NCI-H146 (cell line): Measurements from ENCODE around the gene NFE2L1.
"Not testable (repeated sequence)": the region's sequence is repeated elsewhere in the genome, so short reads cannot be mapped to it uniquely, and the experiment has no call there.

Source experiments
- DNase-seq: peaks from one replicate; lab custom pipeline; 2025; lab: John Stamatoyannopoulos, UW

NFE2L1 gene

DNA sequence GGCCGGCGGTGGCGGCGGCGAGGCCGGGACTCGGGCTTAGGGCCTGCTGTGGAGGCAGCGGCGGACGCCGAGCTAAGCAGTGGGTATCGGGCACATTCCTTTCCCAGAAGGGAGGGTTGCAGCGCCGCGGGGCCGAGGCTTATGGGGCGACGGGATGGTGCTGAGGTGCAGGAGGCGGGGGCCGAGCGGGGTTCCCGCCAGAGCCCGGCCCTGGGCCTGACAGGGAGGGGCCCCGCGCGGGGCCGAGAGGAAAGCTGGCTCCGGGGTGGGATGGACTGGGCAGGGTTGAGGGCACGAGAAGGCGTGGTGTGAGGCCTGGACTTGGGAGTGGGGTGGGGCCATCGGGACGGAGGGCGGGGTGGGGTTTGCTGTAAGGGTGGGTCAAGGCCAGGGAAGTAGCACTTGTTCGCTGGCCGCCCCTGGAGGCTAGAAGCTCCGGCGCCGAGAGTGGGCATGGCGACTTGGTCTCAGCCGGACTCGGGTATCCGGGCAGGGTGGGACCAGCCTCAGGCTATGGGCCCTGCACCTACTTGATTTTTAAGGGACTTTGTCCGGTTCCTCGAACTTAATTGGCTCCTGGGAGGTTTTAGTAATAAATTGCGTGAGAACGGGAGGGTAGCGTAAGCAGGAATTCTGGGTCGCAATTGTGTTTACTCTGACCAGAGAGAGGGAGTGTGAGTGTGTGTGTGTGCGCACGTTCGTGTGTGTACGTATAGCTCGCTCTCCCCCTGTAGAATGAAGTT is 396 bp downstream of the NFE2L1 start:
- peak; percentile 94 for DNase-seq

DNA sequence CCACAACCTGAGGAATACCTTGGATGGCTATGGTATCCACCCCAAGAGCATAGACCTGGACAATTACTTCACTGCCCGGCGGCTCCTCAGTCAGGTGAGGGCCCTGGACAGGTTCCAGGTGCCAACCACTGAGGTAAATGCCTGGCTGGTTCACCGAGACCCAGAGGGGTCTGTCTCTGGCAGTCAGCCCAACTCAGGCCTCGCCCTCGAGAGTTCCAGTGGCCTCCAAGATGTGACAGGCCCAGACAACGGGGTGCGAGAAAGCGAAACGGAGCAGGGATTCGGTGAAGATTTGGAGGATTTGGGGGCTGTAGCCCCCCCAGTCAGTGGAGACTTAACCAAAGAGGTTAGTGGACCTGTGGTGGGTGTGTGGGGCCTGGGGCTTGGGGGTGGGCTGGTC is 3.1 kb downstream of the NFE2L1 start:
- no peak for DNase-seq

- no peak for DNase-seq
These were observed 3.7 kb downstream of the NFE2L1 start for GRCh38 chr17:48051706-48052486.

DNA sequence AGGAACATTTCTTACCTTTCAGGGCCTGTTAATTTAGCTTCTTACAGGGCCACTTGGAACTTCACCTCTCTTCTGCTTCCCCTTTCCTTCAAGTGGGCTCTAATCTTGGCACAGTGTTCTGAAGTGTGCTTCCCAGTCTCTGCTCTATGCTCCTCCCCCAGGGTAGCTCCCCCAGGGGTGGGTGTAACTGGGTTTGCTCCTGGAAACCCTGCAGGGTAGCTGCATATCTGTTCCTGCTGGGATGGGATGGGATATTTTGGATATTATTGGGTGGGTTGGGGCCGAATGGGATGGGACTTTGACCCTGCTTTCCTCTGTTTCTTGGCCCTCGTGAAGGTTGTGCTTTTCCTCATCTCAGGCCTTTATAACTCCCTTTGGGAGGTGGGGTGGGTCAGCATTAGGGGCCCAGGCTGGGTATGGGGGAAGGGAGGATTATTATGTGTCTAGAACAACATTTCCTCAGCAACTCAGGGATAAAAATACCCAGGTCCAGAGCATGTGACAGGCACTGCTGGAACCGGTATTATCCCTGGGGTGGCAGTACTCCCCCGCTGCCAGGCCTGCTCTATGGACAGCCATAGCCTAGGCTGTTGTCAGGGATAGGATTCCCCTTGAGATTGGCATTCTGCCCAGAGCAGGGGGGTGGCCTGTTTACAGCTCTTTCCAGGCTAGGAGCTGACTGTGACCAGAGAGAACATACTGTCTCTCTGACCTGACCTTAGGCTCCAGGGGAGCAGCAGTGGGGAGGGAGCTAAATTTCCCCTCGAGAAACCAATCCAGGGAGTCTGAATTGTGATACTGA is 5.0 kb downstream of the NFE2L1 start:
- peak; percentile 40 for DNase-seq

- no peak for DNase-seq
These were observed 5.6 kb downstream of the NFE2L1 start for GRCh38 chr17:48053758-48054237.

DNA sequence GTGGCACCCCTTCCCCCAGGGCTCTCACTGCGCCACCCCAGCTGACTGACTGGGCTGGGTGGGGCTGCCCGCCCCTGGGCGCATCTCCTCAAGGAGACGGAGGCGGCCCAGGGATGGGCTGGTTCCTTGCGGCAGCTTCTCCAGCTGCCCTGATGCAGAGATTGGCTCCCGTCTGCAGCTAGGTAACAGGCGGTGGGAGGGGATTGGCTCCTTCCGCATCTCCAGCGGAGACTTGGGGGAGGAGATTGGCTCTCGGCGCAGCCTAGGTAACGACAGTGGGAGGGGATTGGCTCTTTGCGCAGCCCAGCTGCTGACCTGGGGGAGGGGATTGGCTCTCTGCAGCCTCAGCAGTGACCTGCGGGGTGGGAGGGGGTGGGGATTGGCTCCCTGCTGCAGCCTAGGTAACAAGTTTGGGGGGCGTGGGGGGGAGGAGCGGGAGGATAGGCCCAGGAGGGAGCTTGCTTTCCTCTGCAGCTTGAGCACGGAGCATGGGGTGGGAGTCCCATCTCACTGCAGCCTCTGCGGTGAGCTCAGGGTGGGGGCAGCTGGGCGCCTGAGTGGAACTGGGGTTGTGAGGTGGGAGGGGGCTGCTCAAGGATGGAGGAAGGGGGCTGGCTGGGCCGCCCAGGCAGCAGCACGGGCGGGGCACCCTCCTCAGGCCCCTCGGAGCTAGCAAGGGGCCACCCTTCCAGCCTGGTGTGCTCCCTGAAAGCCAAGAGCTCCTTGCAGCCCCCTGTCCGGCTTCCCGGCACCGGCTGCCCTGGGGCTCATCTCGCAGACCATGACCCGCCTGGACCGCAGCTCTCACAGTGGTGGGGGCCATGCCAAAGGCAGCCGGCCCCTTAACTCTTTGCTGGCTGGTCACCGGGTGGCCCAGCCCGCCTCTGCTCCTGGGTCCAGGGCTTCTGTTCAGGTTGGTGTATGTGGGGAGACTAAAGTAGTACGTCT is 6.4 kb downstream of the NFE2L1 start:
- DNase-seq: no peak

- DNase-seq: no peak
These were observed 7.5 kb downstream of the NFE2L1 start for GRCh38 chr17:48055531-48056245.

- no peak for DNase-seq
These were observed 8.1 kb downstream of the NFE2L1 start for GRCh38 chr17:48056246-48056745.

GRCh38 chr17:48056879-48057278 is 8.7 kb downstream of the NFE2L1 start:
- no peak for DNase-seq

DNA sequence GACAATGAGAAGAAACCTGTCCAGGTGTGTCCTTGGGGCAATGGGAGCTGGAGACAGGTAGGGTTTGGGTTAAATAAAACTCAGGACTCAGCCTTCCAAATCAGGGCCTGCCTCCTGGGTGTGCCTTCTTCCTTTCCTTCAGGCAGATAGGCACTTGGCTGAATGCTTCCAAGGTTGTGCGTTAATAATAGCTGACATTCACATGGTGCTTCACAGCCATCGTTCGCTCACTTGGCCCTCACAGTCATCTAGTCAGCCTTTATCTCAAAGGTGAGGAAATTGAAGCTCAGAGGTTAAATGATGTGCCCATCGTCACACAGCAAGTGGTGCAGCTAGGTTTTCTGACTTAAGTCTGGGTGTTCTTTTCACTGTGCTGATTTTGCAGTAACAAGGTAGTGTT is 9.5 kb downstream of the NFE2L1 start:
- no peak for DNase-seq

DNA sequence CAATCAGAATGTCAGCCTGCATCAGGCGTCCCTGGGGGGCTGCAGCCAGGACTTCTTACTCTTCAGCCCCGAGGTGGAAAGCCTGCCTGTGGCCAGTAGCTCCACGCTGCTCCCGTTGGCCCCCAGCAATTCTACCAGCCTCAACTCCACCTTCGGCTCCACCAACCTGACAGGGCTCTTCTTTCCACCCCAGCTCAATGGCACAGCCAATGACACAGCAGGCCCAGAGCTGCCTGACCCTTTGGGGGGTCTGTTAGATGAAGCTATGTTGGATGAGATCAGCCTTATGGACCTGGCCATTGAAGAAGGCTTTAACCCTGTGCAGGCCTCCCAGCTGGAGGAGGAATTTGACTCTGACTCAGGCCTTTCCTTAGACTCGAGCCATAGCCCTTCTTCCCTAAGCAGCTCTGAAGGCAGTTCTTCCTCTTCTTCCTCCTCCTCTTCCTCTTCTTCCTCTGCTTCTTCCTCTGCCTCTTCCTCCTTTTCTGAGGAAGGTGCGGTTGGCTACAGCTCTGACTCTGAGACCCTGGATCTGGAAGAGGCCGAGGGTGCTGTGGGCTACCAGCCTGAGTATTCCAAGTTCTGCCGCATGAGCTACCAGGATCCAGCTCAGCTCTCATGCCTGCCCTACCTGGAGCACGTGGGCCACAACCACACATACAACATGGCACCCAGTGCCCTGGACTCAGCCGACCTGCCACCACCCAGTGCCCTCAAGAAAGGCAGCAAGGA is 10.4 kb downstream of the NFE2L1 start:
- no peak for DNase-seq

GRCh38 chr17:48059125-48059668 is 11.0 kb downstream of the NFE2L1 start:
- no peak for DNase-seq

DNA sequence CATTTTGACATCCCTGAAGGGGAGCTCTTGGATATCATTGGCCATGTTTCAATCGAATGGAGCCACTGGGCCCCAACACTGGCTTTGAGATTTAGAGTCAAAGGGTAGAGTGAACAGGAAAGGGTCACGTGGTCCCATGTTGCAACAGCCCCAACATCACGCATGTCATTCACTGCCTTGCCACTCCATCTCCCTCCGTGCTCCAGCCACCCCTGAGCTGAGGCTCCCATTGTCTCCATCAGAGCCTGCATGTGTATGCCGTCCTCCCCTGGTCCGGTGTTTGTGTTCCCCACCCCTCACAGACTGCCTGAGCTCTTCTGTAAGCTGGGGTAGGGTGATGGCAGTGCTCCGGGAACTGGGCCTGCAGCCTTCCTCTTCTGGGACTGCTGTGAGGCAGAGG is 12.1 kb downstream of the NFE2L1 start:
- DNase-seq: no peak

GRCh38 chr17:48062273-48062672 is 14.1 kb downstream of the NFE2L1 start:
- no peak for DNase-seq

GRCh38 chr17:48064638-48065037 is 16.5 kb downstream of the NFE2L1 start:
- DNase-seq: no peak

DNA sequence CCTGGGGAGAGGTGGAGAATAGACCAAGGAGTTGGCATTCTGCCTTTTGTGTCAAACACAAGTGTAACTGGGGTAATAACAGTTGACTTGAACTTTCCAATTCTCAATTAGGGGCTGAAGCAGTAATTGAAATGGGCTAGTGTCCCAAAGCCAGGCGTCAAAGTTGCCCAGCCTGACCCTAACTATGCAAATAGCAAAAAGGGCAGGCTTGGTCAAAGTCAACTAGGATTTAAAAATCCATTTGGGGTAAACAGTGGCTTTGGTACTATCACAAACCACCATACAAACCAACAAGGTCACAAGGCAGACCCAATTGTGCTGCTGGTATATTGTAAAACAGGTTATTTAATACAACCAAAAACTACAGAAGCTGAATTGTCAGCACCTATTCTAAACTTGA is 18.0 kb downstream of the NFE2L1 start:
- DNase-seq: no peak

DNA sequence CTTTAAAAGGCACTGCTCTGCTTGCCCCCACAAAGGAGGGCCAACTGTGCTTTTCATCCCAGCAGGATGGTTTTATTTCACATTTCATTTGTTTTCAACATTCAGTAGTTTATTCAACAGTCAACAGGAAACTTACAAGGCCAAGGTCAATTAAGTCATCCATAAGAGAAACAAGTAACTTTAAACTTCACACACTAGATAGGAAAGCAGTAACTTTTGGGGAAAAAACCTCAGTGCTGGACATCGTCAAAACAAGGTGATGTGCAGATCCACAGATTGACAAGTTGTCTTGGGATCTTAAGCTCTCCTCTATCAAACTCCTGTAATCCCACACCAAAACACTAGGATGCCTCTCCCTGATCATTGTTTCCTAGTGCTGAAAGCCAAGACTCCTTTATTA is 18.5 kb downstream of the NFE2L1 start:
- no peak for DNase-seq

DNA sequence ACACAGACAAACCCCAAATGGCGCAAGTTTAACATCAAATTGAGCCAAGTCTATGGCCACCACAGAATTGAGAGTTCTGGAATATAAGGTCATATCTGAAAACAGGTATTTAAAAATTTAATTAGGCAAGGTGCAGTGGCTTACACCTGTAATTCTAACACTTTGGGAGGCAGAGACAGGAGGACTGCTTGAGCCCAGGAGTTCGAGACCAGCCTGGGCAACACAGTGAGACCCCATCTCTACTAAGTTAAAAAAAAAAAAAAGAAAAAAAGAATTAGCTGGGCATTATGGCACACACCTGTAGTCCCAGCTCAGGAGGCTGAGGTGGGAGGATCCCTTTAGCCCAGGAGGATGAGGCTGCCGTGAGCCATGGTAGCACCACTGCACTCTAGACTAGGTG is 19.1 kb downstream of the NFE2L1 start:
- DNase-seq: no peak

GRCh38 chr17:48067808-48068207 is 19.6 kb downstream of the NFE2L1 start:
- not testable (repeated sequence) for DNase-seq
